Activated T-cell treated with anti-CD3 and anti-CD28 coated beads, Interleukin-2, amount 50 U/mL, for 1 hour (primary cell): ENCODE measurements around the gene KLF17.
"Not testable (repeated sequence)": the region's sequence is repeated elsewhere in the genome, so short reads cannot be mapped to it uniquely, and the experiment has no call there.

Source experiments
- DNase-seq: peaks from one replicate; pipeline ENCODE4 v3.0.0-alpha.2; 2020

The KLF17 gene

DNA sequence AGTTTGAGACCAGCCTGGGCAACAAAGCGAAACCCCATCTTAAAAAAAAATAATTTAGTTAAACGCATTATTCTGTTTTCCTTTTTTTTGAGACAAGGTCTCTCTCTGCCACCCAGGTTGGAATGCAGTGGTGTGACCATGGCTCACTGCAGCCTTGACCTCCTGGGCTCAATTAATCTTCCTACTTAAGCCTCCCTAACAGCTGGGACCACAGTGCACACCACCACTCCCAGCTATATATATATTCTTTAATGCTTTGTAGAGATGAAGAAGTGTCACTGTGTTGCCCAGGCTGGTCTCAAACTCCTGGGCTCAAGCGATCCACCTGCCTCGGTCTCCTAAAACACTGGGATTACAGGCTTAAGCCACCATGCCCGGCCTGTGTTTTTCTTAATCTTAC lies 7.7 kb upstream of the KLF17 start:
- no peak for DNase-seq

DNA sequence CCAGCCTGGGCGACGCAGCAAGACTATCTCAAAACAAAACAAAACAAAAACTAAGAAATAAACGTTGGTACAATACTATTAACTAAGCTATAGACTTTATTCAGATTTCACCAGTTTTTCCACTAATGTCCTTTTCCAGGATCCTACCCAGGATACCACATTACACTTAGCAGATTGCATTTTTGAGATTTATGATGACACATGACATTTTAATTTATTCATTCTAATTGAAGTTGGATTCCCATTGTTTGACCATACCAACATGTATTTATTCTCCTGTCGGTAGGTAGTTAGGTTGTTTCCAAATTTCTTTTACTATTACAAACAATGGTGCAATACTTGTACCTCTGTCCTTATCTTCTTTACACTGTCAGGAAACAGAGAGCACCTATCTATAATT lies 6.8 kb upstream of the KLF17 start:
- DNase-seq, result no peak

DNA sequence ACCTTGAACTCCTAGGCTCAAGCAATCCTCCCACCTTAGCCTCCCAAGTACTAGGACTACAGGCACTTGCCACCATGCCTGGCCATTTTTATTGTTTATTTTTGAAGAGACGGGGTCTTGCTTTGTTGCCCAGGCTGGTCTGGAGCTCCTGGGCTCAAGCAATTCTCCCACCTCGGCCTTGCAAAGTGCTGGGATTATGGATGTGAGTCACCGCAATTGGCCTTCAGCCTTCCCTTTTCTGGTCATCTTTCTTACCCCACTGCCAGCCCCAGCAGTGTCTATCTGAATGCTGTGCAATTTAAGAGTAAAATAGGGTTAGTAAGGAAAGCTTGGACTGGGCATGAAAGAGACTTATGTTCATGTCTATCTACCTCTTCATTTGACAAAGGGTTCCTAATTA lies 6.1 kb upstream of the KLF17 start:
- DNase-seq, result no peak

DNA sequence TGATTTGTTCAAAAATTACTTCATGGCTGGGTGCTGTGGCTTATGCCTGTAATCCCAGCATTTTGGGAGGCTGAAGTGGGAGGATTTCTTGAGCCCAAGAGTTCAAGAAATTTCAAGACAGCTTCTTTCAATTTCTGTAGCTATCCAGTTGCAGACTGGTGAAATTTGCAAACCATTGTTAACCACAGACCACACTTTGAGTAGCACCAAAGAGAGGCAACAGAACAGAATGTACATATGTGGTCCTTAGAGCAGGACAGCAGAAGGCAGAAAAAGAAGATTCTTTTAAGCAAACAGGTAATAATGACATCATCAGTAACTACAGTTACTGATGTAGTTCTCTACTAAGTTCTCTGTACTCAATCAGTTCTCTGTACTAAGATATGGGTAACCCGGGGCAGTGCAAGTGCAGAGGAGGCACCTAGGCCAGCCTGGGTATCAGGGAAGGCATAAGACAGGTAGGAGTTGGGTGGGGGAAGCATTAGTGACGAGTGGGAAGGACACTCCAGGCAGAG lies 5.5 kb upstream of the KLF17 start:
- DNase-seq, result no peak

DNA sequence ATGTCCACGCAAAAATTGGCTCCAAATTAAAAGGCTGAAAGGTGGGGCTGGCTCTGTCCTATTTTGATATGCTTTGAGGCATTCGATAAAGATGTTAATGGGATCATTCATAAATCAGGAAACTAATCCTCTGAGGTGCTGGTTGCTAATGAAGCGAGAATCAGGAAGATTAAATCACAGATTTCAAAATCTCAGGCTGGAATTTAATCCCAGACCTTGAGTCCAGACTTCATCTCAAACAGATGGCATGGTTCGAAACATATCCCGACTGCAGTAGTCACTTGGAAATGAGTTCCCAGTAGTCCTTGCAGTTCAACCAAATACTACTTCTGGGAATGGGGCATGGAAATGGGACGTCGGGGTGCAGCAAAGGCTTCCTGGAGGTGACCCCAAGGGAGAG lies 4.5 kb upstream of the KLF17 start:
- no peak for DNase-seq

DNA sequence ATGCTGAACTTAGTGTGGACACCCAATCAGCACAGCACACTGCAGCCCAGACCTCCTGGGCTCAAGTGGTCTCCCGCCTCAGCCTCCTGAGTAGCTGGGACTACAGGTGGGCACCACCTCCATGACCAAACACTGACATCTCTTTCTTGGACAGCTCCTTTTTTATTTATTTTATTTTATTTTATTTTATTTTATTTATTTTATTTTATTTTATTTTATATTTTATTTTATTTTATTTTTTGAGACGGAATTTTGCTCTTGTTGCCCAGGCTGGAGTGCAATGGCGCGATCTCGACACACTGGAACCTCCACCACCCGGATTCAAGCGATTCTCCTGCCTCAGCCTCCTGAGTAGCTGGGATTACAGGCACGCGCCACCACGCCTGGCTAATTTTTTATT lies 1.3 kb upstream of the KLF17 start:
- DNase-seq, result not testable (repeated sequence)

DNA sequence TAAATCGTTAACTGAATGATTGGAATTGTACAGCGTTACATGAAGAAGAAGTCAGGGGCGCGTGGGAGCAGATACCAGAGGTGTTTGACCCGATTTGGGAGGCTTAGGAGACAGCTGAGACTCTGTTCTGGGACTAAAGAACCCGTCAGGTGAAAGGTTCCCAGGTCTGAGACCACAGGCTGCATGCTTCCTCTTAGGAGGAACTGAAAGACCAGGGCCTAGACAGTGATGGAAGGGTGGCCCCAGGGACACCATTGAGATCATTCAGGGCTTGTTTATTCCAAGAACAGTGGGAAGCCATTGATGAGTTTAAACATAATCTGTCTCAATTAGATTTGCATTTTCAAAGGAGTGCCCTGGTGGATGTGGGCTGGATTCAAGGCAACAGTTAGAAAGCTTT lies 904 bp downstream of the KLF17 start:
- no peak for DNase-seq

DNA sequence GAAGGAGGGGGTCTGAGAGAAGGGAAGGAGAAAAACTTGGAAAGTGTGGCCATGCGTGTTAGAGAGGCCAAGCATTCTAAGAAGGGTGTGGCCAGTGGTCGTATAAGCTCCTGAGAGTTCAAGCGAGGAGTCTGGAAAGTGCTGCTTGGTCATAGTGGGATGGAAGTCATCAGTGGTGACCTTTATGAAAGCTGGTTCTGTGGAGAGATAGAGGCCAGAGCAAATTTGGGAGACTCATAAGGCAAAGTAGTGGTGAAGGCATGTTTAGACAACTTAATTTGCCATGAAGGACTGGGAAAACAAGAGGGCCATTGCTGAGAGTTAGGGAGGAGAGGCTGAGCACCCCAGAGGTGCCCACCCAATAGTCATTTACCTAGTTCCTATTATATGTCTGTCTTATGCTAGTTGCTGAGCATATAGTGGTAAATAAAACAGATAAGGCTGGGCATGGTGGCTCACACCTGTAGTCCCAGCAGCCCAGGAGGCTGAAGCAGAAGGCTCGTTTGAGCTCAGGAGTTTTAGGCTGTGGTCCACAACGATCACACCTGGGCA lies 1.9 kb downstream of the KLF17 start:
- no peak for DNase-seq

DNA sequence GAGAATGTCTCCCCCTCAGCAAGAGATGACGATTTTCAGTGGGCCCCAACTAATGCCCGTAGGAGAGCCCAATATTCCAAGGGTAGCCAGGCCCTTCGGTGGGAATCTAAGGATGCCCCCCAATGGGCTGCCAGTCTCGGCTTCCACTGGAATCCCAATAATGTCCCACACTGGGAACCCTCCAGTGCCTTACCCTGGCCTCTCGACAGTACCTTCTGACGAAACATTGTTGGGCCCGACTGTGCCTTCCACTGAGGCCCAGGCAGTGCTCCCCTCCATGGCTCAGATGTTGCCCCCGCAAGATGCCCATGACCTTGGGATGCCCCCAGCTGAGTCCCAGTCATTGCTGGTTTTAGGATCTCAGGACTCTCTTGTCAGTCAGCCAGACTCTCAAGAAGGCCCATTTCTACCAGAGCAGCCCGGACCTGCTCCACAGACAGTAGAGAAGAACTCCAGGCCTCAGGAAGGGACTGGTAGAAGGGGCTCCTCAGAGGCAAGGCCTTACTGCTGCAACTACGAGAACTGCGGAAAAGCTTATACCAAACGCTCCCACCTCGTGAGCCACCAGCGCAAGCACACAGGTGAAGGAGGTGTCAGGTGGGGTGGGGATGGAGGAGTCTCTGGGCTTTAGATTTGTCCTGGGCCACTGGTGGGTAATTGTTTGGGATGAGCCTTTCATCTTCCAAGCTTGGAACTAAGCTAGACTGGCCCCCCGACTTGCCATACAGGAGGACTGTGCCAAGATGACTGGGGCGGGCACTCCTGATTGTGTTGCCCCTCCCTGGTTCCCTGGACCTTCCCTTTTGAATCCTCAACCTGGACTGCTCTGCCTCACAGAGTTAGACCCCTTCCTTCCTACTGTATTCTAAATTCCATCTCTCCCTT lies 11.2 kb downstream of the KLF17 start:
- no peak for DNase-seq

DNA sequence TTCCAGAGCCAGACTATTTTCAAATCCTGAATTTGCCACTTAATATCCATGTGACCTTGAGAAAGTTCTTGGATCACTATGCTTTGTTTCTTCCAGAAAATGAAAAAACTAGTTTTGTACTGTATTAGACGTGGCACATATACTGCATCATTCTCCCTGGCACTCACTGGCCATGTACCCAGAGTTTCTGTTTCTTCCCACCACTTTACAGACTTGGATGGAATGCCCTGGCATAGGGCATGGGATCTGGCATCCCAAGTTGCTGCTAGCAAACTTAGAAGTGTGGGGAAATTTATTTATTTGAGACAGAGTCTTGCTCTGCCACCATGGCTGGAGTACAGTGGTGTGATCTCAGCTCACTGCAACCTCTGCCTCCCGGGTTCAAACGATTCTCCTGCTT lies 12.8 kb downstream of the KLF17 start:
- no peak for DNase-seq

DNA sequence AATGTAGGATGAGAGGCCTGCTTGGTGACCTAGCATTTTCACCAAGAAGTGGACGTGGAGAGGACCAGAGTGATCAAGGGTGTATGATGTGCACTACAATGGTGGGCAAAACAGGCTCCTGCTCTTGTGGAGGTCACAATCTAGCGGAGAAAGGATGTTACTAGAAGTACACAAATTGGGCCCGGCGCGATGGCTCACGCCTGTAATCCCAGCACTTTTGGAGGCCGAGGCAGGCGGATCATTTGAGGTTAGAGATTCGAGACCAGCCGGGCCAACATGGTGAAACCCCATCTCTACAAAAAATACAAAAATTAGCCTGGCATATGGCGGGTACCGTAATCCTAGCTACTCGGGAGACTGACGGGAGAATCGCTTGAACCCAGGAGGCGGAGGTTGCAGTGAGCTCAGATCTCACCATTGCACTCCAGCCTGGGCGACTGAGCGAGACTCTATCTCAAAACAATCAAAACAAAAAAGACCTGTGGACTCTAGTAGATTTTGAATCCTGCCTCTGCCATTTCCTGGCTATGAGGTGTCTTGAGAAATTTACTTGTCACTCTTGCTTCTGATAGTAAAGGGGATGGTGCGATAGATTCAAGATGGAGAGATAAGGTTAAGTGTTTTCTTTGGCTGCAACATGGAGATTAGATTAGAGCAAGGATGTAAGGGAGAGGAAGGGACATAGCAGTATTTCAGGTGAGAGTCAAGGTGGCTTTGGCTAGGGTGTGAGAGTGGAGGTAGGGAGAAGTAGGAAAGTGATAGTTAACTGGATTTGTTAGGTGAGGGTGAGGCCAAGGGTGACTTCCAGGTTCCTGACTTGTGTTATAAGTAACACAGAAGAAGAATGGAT lies 15.7 kb downstream of the KLF17 start:
- no peak for DNase-seq

DNA sequence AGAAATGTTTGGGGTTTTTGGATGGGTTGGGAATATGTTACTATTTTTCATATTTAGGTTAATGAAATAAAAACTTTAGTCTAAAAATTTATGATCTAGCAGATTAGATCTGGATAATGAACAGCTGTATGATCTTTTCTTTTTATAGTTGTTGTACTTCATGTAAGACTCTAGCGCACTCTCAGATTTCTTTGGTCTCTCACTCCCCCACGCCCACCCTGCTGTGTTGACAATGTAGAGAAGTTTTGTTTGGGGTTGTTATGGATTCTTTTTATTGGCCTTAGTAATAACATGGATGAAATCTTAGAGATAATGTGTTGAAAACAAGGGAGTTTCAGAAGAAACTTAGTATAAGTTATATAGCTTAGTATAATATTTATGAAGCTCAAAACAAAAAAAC lies 17.3 kb downstream of the KLF17 start:
- no peak for DNase-seq

DNA sequence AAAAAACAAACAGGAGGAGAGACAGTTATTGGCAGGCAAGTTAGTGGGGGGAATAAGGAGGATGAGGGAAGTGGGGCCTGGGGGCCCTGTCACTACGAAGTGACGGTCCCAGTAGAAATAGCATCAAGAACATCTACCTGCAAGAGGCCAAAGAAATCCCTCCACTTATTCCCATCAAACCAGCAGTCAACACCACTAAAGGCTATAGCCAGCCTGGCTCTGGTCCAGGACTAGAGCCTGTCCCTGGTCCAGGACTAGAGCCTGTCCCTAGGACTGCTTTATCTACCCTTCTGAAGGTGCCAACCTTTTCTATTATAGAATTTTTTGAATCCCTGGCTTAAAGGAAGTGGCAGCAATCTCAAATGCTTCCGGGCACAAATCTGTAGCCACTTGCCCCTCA lies 19.6 kb downstream of the KLF17 start:
- DNase-seq, result no peak

DNA sequence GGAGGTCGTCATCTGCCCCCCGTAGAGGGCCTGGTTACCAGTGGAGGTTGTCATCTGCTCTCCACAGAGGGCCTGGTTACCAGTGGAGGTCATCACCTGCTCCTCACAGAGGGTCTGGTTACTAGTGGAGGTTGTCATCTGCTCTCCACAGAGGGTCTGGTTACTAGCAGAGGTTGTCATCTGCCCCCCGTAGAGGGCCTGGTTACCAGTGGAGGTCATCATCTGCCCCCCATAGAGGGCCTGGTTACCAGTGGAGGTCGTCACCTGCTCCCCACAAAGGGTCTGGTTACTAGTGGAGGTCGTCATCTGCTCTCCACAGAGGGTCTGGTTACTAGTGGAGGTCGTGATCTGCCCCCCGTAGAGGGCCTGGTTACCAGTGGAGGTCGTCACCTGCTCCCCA lies 20.9 kb downstream of the KLF17 start:
- DNase-seq, result not testable (repeated sequence)

DNA sequence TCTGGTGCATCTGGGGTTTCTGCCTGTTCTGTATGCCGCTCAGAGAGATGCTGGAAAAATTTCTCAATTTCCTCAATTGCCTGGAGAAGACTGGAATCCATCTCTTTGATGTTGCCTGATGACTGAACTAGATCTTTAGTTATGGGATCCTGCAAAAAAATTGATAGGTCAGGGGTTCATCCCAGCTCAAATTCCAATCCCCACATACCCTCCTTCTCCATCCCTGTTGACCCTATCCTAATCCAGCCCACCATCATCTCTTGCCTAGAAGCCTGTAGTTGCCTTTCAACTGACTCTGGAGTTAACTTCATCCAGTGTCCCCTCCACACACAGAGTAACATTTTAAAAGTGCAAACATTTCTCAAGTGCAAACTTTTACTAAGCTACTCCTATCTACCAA lies 22.9 kb downstream of the KLF17 start, which contains the start of gene KLF18:
Gene KLF18, minus strand, starts transcription at position 101 of the 400 bp plus-strand sequence. Its CDS starts 0 bp downstream, at position 101.
- DNase-seq, result no peak

DNA sequence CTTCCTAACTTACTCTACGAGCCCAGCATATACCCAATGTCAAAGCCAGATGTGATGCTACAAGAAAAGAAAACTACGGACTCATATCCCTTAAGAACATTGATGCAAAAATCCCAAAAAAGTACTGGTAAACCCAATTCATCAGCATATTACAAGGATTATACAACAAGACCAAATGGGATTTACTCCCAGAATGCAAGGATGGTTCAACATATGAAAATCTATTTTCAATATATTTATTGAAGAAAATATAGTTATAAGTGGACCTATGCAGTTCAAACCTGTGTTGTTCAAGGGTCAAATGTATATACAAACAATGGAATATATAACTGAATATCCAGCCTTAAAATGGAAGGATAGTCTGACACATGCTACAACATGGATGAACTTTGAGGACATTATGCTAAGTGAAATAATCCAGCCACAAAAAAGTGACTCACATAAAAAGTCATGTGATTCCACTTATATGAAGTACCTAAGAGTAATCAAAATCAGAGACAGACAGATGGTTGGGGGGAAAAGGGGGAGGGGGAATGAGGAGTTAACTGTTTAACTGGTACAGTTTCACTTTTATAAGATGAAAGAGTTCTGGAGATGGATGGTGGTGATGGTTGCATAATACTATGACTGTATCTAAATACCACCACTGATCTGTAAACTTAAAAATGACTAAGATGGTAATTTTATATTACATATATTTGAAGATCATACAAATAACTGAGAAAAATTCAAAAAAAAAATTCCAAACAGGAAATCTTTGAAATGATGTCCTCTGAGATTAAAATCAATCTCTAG lies 26.5 kb downstream of the KLF17 start:
- no peak for DNase-seq

DNA sequence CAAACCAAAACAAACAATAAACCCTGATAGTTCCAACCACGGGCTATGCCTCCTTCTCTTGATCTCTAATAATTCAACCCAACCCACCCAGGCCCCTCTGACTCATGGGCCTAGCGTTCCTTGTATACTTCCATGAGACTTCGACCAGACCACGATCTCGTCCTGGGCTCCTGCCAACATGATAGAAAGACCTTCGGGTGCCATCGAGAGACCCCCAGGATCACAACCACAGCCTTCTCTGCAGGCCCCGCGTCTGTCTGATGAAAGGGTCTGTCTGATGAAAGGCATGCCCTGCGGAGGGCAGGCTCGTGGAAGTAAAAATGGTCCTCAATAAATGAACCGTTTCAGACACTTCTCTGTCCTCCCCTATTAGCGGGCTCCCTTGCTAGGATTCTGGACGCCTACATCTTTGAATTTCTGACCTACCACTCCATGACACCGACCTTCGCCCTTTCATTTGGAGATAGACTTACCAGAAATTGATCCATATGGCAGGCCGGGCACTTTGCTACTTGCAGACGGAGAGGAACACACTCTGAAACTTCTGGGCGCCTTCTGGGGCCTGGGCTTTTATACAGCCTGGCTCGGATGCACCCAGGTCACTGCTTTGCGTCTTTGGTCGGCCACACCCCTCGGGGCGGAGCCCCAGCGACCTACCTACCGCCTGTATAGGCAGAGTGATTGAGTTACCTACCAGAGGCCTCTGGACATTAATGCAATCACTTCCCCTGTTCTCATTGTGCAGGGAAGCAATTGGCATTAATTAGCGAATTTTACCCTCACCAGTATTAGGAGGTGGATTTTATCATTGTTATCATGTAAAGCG lies 28.1 kb downstream of the KLF17 start:
- no peak for DNase-seq

DNA sequence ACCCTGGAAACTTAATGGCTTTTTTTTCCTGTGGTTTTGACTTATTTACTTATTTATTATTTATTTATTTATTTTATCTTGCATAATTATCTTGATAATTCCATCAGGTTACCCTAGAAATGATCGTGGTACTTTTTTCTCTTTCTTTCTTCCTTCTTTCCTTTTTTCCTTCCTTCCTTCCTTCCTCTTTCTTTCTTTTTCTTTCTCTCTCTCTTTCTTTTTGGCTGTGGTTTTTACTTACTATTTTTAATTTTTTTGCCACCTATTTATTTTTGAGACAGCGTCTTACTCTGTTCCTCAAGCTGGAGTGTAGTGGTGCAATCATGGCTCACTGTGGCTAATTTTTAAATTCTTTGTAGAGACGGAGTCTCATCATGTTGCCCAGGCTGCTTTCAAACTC lies 29.0 kb downstream of the KLF17 start:
- no peak for DNase-seq

DNA sequence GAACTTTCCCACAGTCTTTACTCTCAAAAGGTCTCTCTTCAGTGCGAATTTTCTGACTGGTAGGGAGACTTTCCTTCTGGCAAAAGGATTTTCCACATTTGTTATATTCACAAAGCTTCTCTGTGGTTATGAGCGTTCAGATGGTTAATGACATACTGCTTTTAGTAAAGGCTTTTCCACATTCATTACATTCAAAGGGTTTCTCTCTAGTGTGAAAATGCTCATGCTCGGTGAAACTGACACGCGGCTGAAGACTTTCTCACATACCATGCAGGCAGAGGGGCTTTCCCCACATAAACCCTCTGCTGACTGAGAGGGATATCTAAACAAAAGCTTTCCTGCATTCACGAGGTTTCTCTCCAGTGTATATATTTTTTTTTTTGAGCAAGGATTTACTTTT lies 32.7 kb downstream of the KLF17 start:
- DNase-seq, result no peak

DNA sequence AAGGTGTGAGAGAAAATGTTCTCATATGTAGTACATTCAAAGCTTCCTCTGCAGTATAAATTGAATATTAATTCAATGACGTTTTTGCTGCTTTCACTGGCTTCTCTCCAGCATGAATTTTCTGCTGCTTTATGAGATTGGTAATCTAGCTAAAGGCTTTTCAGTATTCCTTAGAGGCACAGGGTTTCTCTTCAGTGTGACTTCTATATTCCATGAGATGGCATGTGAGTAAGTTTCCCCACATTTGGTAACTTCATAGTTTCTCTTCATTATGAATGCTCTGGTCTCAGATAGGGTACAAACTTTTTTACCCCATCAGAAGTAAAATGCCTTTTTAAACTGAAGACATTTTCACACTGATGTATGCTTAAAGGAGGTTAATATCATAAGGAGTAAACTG lies 33.2 kb downstream of the KLF17 start:
- DNase-seq, result no peak

DNA sequence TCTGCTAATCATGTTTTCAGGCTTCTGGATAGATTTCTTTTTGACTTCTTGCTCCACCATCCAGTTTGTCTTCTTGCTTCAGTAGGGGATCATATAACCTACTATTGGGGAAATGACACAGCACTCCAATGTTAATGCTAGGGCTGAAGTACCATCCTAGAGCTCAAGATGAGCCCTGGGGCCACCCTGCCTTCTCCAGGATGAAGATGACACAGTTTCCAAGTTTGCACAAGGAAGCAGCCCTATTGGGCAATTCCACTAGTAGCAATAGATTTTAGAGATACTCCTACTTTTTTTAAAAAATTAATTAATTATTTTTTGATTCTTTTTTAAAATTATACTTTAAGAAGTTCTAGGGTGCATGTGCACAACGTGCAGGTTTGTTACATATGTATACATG lies 34.1 kb downstream of the KLF17 start:
- DNase-seq, result no peak

DNA sequence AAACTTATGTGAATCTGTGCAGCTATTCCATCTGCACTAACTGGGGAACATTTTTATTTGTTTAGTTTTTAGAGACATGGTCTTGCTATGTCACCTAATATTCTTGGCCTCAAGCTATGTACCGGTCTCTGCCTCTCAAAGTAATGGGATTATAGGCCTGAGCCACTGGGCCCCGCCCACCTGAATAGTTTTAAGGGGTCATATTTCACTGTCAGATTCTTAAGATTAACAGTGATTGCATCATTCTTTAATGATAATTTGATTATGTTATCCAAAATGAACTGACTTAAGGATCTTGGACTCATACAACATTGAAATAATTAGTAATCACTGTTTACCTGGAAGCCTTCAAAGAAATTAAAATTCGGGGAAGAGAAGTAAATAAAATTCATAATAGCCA lies 35.4 kb downstream of the KLF17 start:
- no peak for DNase-seq
